Endodermal cell (in vitro differentiated cells): ENCODE measurements around the gene MICAL1. TPM values are rescaled to one million over a fixed set of nuclear protein-coding genes. Genes with fewer than 3 reads are reported as not detected.
A peak's percentile ranks its signal among the peaks of the same experiment; 100 is the strongest.

ENCODE experiments used
- DNase-seq: peaks from one replicate; pipeline ENCODE4 v3.0.0-alpha.2; 2017
- H3K27ac ChIP-seq: 2 replicates; pipeline ENCODE4 v1.5.1; 2013; ENCODE audit warnings: mild to moderate bottlenecking, low read depth, low read length, moderate library complexity
- H3K27me3 ChIP-seq: 2 replicates; pipeline ENCODE4 v1.6.1; 2013; ENCODE audit warnings: mild to moderate bottlenecking, low read length, moderate library complexity; ENCODE audit not compliant: insufficient read depth, control insufficient read depth, poor library complexity, severe bottlenecking
- H3K36me3 ChIP-seq: 2 replicates; pipeline ENCODE4 v1.7.0; 2013; ENCODE audit warnings: mild to moderate bottlenecking, low read length, moderate library complexity; ENCODE audit not compliant: control insufficient read depth, insufficient read depth
- H3K4me1 ChIP-seq: one replicate; pipeline ENCODE4 v1.7.0; 2013; ENCODE audit warnings: low read length; ENCODE audit not compliant: control insufficient read depth, insufficient read depth
- H3K4me3 ChIP-seq: 2 replicates; pipeline ENCODE4 v1.5.1; 2013; ENCODE audit warnings: mild to moderate bottlenecking, low read length, moderate library complexity
- H3K9ac ChIP-seq: 2 replicates; pipeline ENCODE4 v1.6.1; 2013; ENCODE audit warnings: mild to moderate bottlenecking, low read length, moderate library complexity; ENCODE audit not compliant: poor library complexity, severe bottlenecking; ENCODE audit errors: extremely low read depth
- H3K9me3 ChIP-seq: 2 replicates; pipeline ENCODE4 v1.6.1; 2013; ENCODE audit warnings: mild to moderate bottlenecking, low read length, moderate library complexity; ENCODE audit not compliant: control insufficient read depth
- H3K27ac Mint-ChIP-seq: 2 replicates; pipeline ENCODE4 v1.8.0; 2020; ENCODE audit warnings: mixed read lengths
- H3K27me3 Mint-ChIP-seq: 2 replicates; pipeline ENCODE4 v1.8.0; 2021; ENCODE audit warnings: mild to moderate bottlenecking, mixed read lengths; ENCODE audit not compliant: insufficient read depth
- H3K36me3 Mint-ChIP-seq: 2 replicates; pipeline ENCODE4 v1.8.0; 2020; ENCODE audit warnings: low read depth, mixed read lengths
- H3K4me1 Mint-ChIP-seq: 2 replicates; pipeline ENCODE4 v1.8.0; 2020; ENCODE audit warnings: mixed read lengths
- H3K4me3 Mint-ChIP-seq: 2 replicates; pipeline ENCODE4 v1.8.0; 2020; ENCODE audit warnings: mild to moderate bottlenecking, moderate library complexity, mixed read lengths
- H3K9me3 Mint-ChIP-seq: 2 replicates; pipeline ENCODE4 v1.8.0; 2020; ENCODE audit warnings: mild to moderate bottlenecking, mixed read lengths
- WGBS, 2 experiments: methylation state at CpG; one replicate each; pipeline versions ENCODE4 v1.1.5 to v1.1.7; 2013; ENCODE audit warnings: missing lambda C conversion rate in 2 of 2, mixed read lengths in 1 of 2; ENCODE audit not compliant: insufficient coverage in 1 of 2, insufficient read length in 1 of 2; 5-methylcytosine and 5-hydroxymethylcytosine counted together
- total RNA-seq, 2 donors: library from RNA; stranded (reverse); fragmentation: NEBNext Ultra II Directional in 1 of 2; extraction: Animal tissue kit (Norgen Biotek cat#: 25700) in 1 of 2; gene quantifications; 2 replicates in 1 of 2; 3 replicates in 1 of 2; pipeline ENCODE4 v1.2.1, GENCODE V29; 2021
- TF ChIP-seq, protein P1 (sequence below): fragments of 200-600 bp; sonication (generic); conservative IDR thresholded peaks from 2 replicates; pipeline ENCODE4 v1.5.0; 2021; ENCODE audit warnings: antibody characterized with exemption, mild to moderate bottlenecking

The MICAL1 gene
- total RNA-seq, 2 donors from 2014 or later: 10.4 to 22.8 TPM

GRCh38 chr6:109397020-109397419 lies 58.6 kb downstream of the MICAL1 start:
- Mint-ChIP-seq H3K36me3 (no peaks in the 10 kb centered on the region), H3K4me1 (no peaks in the 10 kb centered on the region), H3K4me3 (no peak overlapping the region), H3K27me3 (no peaks in the 10 kb centered on the region), H3K9me3 (no peaks in the 10 kb centered on the region), H3K27ac (no peak overlapping the region)
- 82% methylated on average over 4 of the region's 4 CpGs; no CpG with 5 or more reads in 1 of the 2 experiments for WGBS, 2 experiments
- Histone ChIP-seq H3K9me3 (no peaks in the 10 kb centered on the region), H3K27ac (no peak overlapping the region), H3K4me1 (no peaks in the 10 kb centered on the region), H3K9ac (no peak overlapping the region), H3K27me3 (no peaks in the 10 kb centered on the region), H3K4me3 (no peak overlapping the region), H3K36me3 (no peaks in the 10 kb centered on the region)
- DNase-seq: no peak
- TF ChIP-seq, protein P1, sequence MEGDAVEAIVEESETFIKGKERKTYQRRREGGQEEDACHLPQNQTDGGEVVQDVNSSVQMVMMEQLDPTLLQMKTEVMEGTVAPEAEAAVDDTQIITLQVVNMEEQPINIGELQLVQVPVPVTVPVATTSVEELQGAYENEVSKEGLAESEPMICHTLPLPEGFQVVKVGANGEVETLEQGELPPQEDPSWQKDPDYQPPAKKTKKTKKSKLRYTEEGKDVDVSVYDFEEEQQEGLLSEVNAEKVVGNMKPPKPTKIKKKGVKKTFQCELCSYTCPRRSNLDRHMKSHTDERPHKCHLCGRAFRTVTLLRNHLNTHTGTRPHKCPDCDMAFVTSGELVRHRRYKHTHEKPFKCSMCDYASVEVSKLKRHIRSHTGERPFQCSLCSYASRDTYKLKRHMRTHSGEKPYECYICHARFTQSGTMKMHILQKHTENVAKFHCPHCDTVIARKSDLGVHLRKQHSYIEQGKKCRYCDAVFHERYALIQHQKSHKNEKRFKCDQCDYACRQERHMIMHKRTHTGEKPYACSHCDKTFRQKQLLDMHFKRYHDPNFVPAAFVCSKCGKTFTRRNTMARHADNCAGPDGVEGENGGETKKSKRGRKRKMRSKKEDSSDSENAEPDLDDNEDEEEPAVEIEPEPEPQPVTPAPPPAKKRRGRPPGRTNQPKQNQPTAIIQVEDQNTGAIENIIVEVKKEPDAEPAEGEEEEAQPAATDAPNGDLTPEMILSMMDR: peak; percentile 68

GRCh38 chr6:109396046-109396718 lies 59.4 kb downstream of the MICAL1 start:
- WGBS, 2 experiments: 92 to 93% methylated on average over 10 to 12 of the region's 12 CpGs
- Histone ChIP-seq H3K36me3 (no peaks in the 10 kb centered on the region), H3K4me1 (peaks cover 4% of the 10 kb centered on the region), H3K4me3 (no peak overlapping the region), H3K27me3 (no peaks in the 10 kb centered on the region), H3K27ac (no peak overlapping the region), H3K9me3 (no peaks in the 10 kb centered on the region), H3K9ac (no peak overlapping the region)
- Mint-ChIP-seq H3K36me3 (no peaks in the 10 kb centered on the region), H3K9me3 (no peaks in the 10 kb centered on the region), H3K4me1 (peaks cover 4% of the 10 kb centered on the region), H3K4me3 (no peak overlapping the region), H3K27ac (no peak overlapping the region), H3K27me3 (no peaks in the 10 kb centered on the region)
- TF ChIP-seq, protein P1: no peak
- no peak for DNase-seq

Other genes with a start within 250 kb of the MICAL1 start
- 100 to 1,000 TPM; 120 to 126 TPM for gene CD164, start 73.3 kb downstream of the MICAL1 start, total RNA-seq
- gene PPIL6, start 15.1 kb downstream of the MICAL1 start, total RNA-seq: 1 to 10 TPM; 2.2 to 2.9 TPM
- 10 to 100 TPM; 11.1 to 12.0 TPM for gene SMPD2, start 15.0 kb downstream of the MICAL1 start, total RNA-seq
- 1 to 10 TPM; 9.2 to 9.8 TPM for gene ZBTB24, start 27.4 kb upstream of the MICAL1 start, total RNA-seq
- 1 to 10 TPM; 1.8 to 2.7 TPM for gene AK9, start 235.4 kb upstream of the MICAL1 start, total RNA-seq
- 10 to 100 TPM; 20.8 to 22.6 TPM for gene FIG4, start 235.5 kb upstream of the MICAL1 start, total RNA-seq